Embryonic facial prominence (tissue), 1 donor: Measurements from ENCODE around the gene PCNX2.

ENCODE experiments used
- DNase-seq: peaks from one replicate; pipeline ENCODE4 v3.0.0-alpha.2; 2016; ENCODE audit errors: extremely low spot score

Gene PCNX2

GRCh38 chr1:233261206-233261605 is 34.3 kb downstream of the PCNX2 start:
- no peak for DNase-seq

GRCh38 chr1:233257786-233258185 is 37.7 kb downstream of the PCNX2 start:
- no peak for DNase-seq

GRCh38 chr1:233256789-233257188 is 38.7 kb downstream of the PCNX2 start:
- no peak for DNase-seq

GRCh38 chr1:233256191-233256590 is 39.3 kb downstream of the PCNX2 start:
- no peak for DNase-seq

- no peak for DNase-seq
Measured at GRCh38 chr1:233255145-233255544, 40.4 kb downstream of the PCNX2 start.

GRCh38 chr1:233253832-233254331 is 41.6 kb downstream of the PCNX2 start:
- no peak for DNase-seq

- DNase-seq = no peak
Measured at GRCh38 chr1:233253231-233253831, 42.2 kb downstream of the PCNX2 start.

- DNase-seq = no peak
Measured at GRCh38 chr1:233252441-233252840, 43.1 kb downstream of the PCNX2 start.

- no peak for DNase-seq
Measured at GRCh38 chr1:233251201-233251720, 44.3 kb downstream of the PCNX2 start.

- DNase-seq = no peak
Measured at GRCh38 chr1:233248014-233248413, 47.5 kb downstream of the PCNX2 start.

- no peak for DNase-seq
Measured at GRCh38 chr1:233246965-233247364, 48.6 kb downstream of the PCNX2 start.

GRCh38 chr1:233245191-233245765 is 50.2 kb downstream of the PCNX2 start:
- DNase-seq = no peak

- no peak for DNase-seq
Measured at GRCh38 chr1:233244183-233244582, 51.3 kb downstream of the PCNX2 start.

GRCh38 chr1:233242827-233243483 is 52.6 kb downstream of the PCNX2 start:
- DNase-seq = no peak

GRCh38 chr1:233241759-233242158 is 53.8 kb downstream of the PCNX2 start:
- no peak for DNase-seq

- peak; percentile 21 for DNase-seq
Measured at GRCh38 chr1:233240829-233241682, 54.5 kb downstream of the PCNX2 start.

GRCh38 chr1:233240371-233240770 is 55.2 kb downstream of the PCNX2 start:
- no peak for DNase-seq

GRCh38 chr1:233238884-233239431 is 56.6 kb downstream of the PCNX2 start:
- DNase-seq = no peak

- no peak for DNase-seq
Measured at GRCh38 chr1:233237647-233238046, 57.9 kb downstream of the PCNX2 start.

GRCh38 chr1:233233508-233234040 is 62.0 kb downstream of the PCNX2 start:
- no peak for DNase-seq

GRCh38 chr1:233230011-233230410 is 65.5 kb downstream of the PCNX2 start:
- DNase-seq = no peak
